Urothelium cell line (cell line): Measurements from ENCODE around the gene PPP1R12C.
"Not testable (repeated sequence)": the region's sequence is repeated elsewhere in the genome, so short reads cannot be mapped to it uniquely, and the experiment has no call there.

ENCODE experiments used
- DNase-seq: peaks from one replicate; pipeline ENCODE4 v3.0.0; 2011; ENCODE audit warnings: low spot score, mixed read lengths
- FAIRE-seq: peaks from 2 replicates; lab custom pipeline; 2011; peaks lifted over from hg19 to GRCh38; lab: Jason Lieb, UNC

PPP1R12C gene

DNA sequence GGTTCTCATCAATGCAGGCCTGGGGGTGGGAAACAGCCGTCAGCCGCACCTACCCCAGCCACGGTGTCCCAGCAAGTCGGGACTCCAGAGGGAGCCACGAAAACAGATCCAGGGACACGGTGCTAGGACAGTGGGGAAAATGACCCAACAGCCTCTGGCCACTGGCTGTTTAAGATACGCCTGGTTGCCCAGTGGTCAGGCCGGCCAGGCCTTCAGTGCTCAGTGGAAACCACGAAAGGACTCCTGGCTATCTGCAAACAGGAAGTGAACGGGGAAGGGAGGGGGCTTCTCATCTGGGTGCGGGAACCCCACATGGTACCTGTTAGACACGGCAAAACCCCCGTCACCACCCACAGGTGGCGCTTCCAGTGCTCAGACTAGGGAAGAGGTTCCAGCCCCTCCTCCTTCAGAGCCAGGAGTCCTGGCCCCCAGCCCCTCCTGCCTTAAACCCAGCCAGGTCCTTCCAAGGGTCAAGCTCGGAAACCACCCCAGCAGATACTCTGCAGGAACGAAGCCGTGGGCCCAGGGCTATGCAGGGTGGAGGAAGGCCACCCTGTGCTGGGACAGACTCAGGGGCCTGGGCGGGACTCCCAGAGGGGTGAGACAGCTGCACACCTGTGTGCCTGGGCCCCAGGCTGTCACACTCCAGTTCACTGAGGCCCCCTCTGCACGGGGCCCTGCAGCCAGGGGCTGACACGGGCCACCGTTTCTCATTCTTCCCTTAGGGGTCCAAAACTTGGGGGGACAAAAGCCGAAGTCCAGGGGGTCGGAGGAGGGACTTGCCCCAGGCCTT, 4.5 kb downstream of the PPP1R12C start:
- DNase-seq (no peak), FAIRE-seq (no peak)

DNA sequence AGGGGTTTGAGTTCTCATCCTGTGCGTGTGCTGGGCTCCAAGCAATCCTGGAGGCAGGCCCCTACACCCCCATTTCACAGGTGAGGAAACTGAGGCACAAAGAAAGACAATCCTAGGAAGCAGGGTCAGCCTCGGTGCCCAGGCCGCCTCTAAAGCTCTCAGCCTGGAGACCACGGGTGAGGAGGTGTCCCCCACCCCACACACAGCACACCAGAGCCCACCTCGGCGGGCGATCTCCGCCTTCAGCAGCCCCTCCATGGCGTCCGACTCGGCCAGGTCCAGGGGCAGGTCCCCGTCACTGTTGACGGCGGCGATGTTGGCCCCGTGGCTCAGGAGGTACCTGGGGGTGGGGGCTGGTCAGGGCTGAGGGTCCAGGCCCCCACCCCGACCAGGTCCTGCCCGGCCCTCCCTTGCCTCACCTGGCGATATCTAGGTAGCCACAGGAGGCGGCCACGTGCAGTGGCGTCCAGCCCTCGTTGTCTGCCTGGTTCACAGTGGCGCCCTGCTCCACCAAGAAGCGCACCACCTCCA, 5.1 kb downstream of the PPP1R12C start:
- no peak for FAIRE-seq

DNA sequence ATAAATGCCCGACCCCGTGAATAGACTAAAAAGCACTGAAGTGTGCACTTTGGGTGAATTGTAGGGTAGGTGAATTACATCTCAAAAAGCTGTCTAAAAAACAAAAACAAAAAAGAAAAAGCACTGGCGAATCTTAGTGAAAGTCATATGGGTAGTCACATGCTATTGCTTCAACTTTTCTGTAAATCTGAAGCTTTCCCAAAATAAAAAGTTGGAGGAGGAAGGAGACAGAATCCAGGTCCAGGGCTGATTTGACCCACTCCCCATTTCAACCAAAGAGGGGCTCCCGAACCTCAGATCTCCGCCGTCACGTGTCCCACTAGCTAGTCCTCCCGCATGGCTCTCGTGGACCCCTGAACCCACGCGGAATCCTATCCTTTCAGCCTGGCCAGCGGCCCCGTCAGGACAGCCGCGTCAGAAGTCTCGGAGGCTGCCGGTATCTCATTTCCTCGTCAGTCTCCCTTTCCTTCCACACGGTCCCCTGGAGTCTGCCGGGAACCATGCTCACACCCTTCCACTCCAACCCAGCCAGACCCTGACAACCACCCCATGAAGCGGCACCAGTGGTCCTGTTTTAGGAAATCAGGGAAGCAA, 6.1 kb downstream of the PPP1R12C start:
- DNase-seq (no peak), FAIRE-seq (no peak)

More for the DNA sequence above, 5.1 kb downstream of the PPP1R12C start:
- DNase-seq = no peak

DNA sequence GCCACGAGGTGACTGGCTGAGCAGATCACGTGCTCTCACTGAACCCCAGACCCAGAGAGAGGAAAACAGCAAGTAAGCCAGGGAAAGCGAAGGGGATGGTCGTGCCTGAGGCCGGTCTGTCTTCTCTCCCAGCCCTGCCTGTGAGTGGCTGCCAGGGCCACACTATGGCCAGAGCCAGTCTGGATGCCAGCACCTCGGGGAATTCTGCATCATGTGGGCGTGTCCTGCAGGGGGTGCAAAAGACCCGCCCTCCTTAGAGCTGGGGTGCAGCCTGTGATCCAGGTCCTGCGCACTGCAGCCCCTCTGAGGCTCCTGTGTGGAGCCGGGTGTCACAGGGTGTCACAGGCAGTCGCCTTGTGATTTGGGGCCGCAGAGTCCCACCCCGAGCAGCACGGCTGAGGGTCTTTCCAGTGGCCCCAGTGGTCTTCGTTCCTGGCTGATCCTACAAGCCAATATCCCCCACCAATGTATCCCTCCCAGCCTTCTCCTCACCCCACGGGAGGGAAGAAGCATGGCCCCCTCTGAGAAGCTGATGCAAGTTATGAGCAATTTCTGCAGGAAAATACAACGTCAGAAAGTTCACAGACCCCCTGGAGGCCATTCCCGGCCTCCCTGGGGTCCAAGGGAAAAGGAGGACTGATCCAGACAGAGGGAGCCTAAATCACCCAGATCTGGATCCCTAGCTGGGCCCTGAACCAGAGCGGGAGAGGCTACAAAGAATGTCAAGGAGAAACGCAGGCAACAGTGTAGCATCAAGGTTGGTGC, 7.7 kb downstream of the PPP1R12C start:
- FAIRE-seq = no peak
- no peak for DNase-seq

DNA sequence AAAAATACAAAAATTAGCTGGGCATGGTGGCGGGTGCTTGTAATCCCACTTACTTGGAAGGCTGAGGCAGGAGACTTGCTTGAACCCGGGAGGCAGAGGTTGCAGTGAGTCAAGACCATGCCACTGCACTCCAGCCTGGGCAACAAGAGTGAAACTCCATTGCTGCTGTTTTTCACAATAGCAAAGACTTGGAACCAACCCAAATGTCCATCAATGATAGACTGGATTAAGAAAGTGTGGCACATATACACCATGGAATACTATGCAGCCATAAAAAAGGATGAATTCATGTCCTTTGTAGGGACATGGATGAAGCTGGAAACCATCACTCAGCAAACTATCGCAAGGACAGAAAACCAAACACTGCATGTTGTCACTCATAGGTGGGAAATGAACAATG, 10.2 kb downstream of the PPP1R12C start:
- not testable (repeated sequence) for DNase-seq, FAIRE-seq

DNA sequence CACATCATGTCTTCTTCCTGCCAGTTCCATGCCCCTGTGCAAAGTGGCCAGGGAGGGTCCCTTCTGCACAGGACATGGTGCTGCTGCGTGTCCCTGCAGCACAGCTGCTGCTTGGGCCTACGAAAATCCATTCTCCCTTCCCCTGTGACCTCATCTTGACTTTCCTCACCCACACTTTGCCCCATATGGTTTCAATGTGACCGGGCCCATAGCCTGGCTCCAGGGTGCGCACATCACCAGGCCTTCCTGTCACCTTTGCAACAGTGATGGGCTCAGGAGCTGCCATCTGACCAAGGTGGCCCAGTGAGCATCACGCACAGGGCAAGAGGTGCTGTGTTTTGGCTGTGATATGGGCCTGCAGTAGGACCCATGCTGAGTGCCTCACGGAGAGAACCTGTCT, 10.8 kb downstream of the PPP1R12C start:
- no peak for DNase-seq
- FAIRE-seq = no peak

DNA sequence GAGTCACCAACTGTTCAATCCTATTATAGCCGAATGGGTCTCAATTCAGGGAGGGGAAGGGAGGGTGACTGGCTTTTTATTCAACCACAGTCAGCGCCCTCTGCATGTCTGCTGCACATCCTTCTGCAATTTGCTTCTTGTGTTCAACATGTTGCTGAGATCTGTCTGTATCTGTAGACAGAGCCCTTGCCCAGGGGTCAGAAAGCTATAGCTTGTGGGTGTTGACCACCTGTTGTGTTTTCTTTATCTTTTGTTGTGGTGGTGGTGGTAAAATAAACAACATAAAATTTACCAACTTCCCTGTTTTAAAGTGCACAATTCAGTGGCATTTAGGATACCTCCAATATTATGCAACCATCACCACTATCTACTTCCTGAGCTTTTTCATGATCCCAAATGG, 12.2 kb downstream of the PPP1R12C start:
- no peak for FAIRE-seq
- no peak for DNase-seq

DNA sequence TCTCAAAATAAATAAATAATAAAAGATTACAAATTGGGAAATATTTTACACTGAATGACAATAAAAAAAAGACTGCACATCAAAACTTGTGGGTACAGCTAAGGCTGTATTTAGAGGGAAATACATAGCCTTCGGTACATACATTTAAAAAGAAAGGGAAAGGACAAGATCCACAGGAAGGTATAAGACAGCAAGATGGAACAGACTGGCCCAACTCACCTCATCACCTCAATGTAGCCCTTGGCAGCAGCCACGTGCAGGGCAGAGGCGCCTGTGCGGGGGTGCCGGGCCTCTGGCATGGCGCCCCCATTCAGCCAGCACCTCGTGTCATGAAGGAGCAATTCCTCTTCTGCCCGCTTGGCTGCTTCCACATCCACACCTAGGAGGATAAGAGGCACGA, 14.2 kb downstream of the PPP1R12C start:
- DNase-seq (no peak), FAIRE-seq (no peak)

DNA sequence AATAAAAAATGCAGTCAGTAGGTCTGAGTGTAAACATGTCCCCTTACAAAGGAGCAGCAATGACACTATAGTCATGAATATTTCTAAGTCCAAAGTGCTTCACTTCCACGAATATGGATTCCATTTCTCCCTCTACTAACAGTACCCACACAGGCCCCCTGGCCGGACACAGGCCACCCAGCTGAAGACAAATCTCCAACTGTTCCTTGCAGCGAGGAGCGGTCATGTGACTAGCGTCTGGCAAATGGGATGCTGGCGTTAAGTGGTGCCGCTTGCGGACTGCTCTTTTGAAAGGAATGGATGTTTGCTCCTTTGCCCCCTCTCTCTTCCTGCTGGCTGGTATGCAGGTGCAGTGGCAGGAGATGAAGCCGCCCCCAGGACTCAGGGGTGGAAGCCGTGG, 16.2 kb downstream of the PPP1R12C start:
- FAIRE-seq = no peak
- DNase-seq = no peak

DNA sequence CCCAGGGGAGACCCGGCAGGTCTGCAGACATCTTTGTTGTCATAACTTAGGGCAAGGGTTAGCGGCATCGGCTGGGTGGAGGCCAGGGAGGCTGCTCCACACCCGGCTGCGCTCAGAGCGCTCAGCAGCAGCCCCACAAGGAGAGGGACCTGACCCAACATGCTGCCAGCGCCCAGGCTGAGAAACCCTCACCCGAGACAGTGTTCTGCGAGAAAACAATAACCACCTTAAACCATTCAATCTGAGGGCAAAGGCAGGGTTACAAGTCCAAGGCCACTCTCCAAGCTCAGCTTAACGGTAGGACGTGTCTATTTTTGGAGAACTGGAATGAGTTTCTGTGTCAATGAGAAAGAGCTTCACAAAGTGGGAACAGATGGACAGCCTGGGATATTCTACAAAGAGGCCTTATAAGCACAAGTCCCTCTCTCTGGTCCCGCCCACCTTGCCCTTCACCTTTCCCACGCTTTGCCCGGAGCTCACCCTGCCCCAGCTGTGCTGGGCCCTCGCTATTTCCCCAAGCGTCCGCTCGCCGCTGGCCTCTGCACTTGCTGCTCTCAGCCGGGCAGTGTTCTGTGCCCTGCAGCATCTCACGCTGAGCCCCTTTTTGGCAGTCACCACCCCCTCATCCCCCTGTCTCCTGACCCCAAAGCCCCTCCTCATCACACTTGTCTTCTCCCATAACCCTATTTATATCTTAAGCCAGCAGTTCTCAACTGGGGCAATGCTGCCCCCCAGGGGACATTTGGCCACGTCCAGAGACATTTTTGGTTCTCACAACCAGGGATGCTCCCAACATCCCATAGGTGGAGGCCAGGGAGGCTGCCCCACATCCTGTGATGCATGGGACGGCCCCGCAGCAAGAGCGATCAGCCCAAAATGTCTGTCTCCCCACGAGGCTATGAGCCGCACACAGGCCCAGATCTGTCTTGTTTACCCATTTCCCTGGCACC, 17.6 kb downstream of the PPP1R12C start:
- DNase-seq = no peak
- FAIRE-seq = no peak

DNA sequence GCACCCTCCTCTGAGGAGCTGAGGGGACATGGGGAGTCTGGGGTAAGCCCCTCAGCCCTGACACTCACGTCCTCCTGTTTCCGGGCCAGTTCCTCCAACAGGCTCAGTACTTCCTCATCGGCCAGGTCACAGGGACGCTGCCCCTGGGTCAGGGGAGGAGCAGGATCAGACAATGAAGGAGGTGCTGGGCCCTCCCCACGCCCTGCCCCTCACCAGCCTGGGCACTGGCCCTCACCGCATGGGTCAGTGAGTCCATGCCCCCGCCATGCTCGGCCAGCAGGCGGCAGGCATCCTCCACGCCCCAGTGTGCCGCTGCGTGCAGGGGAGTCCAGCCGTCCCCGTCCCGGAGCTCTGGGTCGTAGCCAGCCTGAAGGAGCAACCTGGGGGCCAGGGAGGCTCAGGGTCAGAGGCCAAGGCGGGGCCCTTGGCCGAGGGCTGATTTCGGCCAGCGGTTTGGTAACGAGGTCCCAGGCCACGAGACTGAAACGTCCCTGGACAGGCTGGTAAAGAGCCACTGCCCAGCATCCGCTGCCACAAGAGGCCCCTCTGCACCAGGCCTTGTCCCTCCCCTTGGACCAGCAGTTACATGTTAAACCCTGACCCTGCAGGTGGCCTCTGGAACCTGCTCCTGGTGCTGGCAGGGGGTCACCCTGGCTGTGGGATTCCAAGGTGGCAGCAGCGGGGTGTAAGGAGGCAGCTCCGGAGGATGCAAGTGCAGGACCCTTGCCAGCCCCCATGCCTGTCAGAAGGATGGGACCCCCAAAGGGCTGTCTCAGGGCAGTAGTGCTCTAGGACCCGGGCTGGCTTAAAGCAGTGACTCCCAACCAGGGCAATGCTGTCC, 18.5 kb downstream of the PPP1R12C start:
- DNase-seq (no peak), FAIRE-seq (no peak)

DNA sequence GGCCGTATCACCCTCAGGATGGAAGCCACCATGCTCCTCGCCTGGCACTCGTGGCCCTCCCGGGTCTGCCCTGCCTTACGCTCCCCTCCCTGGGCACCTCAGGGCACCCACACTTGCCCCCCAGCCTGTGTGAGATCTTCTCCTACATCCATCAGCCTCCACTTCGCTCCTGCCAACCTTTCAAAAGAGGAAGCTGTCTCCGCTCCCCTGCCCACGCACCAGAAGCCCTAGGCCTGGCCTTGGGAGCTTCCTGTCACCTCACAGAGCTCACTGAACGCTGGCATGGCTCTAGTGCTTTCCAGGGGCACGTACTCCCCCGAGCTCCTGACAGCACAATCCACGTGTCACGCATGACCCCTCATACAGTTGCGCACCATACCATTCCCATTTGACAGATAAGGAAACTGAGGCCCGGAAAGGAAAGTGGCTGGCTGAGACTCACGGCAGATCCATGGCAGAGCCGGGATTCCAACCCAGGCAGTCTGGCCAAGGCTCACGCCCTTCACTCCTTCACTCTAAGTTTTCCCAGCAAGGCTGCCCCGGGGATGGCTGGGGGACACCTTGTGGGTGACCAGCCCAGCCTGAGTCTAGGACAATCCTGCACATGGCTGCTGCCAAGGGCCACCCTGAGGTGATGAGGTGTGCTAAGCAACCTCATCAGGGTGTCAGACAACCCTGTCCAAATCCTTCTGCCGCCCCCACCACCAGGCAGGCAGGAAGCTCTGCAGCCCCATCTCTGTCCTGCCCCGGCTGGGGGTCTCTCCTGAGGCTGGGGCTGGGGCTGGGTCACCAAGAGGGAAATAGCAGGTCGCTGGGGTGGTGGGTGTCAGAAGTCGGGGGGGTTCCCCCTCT, 19.3 kb downstream of the PPP1R12C start:
- FAIRE-seq = peak; percentile 48
- no peak for DNase-seq

DNA sequence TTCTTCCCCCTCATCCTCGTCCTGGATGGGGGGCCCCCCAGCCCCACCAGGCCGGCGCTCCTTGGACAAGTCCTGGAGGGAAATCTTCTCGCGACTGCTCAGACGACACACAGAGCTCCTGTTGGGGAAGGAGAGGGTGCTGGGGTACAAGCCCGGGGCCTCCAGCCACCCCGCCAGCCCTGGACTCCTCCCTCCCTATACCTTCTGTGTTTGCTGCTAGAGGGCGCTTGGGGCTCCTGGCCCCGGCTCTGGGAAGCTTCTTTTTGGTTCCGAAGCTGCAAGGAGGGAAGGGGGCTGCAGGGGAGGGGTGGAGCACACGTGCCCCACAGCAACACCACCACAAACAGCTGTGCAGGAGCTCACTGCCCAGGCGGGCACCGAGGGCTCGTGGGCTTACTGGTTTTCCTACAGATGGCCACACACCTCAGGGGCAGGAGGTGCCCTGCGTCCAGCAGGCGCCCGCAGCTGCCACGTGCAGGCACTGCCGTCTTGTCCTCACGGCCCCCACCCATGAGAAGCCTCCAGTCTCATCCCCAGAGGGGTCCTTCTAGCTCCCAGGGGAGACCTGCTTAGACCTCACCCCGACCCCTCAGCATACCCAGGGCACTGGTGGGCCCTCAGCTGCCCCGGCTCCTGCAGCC, 21.3 kb downstream of the PPP1R12C start:
- no peak for FAIRE-seq
- no peak for DNase-seq

DNA sequence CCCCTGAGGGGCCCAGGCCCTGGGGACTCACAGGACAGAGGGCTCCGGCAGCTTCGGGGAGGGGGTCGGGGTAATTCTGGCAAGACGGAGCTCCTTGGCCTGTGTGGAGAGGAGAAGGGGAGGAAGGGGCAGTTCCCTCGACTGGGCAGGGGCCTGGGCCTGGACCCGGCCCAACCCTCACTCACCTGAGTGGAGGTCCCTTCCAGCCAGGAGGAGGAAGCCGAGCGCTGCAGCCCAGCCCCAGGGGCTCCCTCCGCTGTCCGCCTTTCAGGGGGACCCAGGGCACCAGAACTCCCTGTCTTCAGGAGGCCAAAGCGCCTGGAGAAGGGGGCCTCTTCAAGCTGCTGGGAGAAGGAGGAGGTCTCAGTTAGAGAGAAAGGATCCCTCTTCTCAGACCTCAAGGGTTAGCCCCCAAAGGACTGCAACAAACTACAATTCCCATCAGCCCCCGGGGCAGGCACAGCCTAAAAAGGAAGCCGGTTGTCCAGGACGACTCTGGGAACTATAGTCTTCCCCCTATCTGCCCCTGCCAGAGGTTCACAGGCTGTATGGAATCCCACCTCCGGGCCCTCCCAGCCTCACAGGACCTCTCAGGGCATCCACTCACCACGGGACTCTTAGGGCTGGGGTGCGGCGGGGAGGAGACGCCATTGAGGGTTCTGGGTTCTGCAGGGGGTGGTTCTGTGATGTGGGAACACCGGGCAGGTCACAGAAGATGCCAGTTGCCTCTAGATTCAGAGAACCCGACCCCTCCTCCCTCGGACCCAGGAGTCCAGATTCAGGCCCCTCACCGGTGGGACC, 22.0 kb downstream of the PPP1R12C start:
- FAIRE-seq (no peak), DNase-seq (peak; percentile 32)

DNA sequence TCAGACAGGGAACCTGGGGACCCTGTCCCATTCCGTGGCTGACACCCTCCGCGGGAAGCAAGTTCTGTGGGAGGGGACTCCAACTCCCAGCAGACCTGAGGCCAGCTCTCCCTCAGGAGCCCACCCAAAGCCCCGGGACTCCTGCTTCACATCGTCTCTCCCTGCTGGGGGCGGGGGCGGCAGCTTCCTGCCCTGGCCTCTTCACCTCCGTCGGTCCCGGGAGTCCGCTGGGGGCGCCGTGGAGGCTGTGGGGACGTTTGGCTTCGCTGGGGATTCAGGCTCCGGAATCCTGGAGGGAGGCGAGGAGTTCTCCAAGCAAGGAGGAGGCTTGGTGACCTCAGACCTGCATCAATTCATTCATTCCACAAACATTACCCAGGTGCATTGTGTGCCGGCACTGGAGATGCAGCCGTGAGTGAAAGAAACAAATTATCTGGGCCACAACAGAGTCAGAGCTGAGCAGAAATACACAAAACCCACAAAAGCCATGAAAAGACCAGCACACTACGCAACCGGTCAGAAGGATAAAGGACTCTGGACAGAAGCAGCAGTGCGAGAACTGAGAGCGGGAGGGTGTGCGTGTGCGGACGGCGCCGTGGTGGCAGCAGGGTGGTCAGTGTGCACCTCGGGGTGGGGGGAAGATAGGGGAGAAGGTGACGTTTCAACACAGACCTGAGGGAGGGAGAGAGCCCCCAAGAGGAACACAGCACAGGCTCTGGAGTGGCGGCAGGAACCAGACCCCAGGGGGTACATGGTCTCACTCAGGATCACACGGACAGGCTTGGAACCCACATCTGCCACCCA, 22.8 kb downstream of the PPP1R12C start:
- DNase-seq (no peak), FAIRE-seq (no peak)
